ENCODE results near the gene CYB561D1.

CYB561D1 gene

GRCh38 chr1:109502364-109502851, 8.5 kb downstream of the CYB561D1 start:
- H3K9ac ChIP-seq (ENCODE audit: low read depth, low read length) = no peak overlapping the region
- H3K4me1 ChIP-seq (ENCODE audit: insufficient read depth, low read length) = peaks cover 3% of the 10 kb centered on the region
- no peak overlapping the region for H3K27ac ChIP-seq (ENCODE audit: low read length)
- no peak overlapping the region for H3K4me3 ChIP-seq (ENCODE audit: low read length)
- peaks cover under 1% of the 10 kb centered on the region; the same call in 1 of the 2 replicates for H3K27me3 ChIP-seq (ENCODE audit: insufficient read depth, low read length)
- no peaks in the 10 kb centered on the region for H3K9me3 ChIP-seq (ENCODE audit: insufficient read depth, low read depth, low read length)
- no peaks in the 10 kb centered on the region for H3K36me3 ChIP-seq (ENCODE audit: insufficient read depth, low read depth, low read length)

GRCh38 chr1:109503935-109504334, 10.0 kb downstream of the CYB561D1 start:
- H3K4me3 ChIP-seq (ENCODE audit: low read length) = no peak overlapping the region
- H3K36me3 ChIP-seq (ENCODE audit: insufficient read depth, low read depth, low read length) = no peaks in the 10 kb centered on the region
- H3K27me3 ChIP-seq (ENCODE audit: insufficient read depth, low read length) = peaks cover 16% of the 10 kb centered on the region
- H3K9me3 ChIP-seq (ENCODE audit: insufficient read depth, low read depth, low read length) = no peaks in the 10 kb centered on the region
- no peaks in the 10 kb centered on the region; the same call in 1 of the 2 replicates for H3K4me1 ChIP-seq (ENCODE audit: insufficient read depth, low read length)
- H3K27ac ChIP-seq (ENCODE audit: low read length) = no peak overlapping the region
- H3K9ac ChIP-seq (ENCODE audit: low read depth, low read length) = no peak overlapping the region

DNA sequence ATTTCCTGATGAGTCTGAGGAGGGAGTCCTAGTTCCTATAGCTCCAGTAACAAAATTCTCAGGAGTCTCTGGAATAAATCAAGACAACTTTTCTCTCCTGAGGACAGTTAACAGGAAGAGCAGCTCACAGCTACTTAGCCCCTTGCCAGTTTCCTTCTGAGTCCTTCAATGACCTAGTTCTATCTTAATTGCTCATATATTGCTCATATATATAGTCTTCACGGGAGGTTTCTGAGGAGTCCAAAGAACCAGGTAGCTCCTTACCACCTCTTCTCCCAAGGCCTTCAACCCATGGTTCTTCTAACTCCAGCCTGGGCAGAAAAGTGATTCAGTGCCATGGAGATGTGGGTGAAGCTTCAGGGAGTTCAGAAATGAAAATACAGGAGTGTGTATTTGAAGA, 11.1 kb downstream of the CYB561D1 start:
- Histone ChIP-seq H3K36me3 (ENCODE audit: insufficient read depth, low read depth, low read length) (no peaks in the 10 kb centered on the region), H3K27ac (ENCODE audit: low read length) (no peak overlapping the region), H3K4me3 (ENCODE audit: low read length) (no peak overlapping the region)

DNA sequence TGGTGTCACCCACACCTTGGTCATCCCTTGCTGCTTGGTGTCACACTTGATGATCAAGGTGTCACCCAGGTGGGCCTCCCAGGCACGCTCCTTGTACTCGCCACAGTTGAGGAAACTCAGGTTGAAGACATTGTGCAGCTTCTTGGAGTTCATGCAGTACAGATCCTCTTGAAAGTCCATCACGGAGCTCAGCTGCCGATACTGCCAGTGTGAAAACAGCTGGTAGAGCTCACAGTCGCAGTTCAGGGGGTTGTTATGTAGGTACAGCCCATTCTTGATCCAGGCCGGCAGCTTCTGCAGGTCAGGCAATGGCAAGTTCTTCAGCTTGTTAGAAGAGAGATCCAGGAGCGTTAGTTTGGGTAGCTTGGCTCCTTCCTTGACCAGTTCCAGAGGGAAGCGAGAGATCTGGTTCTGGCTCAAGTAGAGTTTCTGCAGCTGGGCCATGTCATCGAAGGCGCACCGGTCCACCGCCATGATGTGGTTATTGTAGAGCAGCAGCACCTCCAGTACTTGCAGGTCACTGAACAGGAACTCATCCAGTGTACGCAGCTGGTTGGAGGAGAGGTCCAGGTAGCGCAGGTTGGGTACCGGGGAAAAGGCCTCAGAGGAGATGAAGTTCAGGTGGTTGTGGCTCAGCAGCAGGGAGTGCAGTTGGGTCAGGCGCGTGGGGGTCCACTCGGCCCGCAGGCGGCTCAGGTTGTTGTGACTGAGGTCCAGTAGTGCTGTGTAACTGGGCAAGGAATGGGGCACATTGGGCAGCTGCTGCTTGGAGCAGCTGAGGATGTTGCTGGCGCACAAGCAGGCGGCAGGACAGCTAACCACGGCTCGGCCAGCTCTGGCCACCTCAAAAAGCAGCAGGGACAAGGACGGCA, 14.3 kb downstream of the CYB561D1 start:
- Histone ChIP-seq H3K4me1 (ENCODE audit: insufficient read depth, low read length) (0 out of 2 replicates have a peak, but pooled peaks cover 2% of the 10 kb centered on the region), H3K9me3 (ENCODE audit: insufficient read depth, low read depth, low read length) (no peaks in the 10 kb centered on the region), H3K36me3 (ENCODE audit: insufficient read depth, low read depth, low read length) (no peaks in the 10 kb centered on the region), H3K27ac (ENCODE audit: low read length) (no peak overlapping the region), H3K4me3 (ENCODE audit: low read length) (no peak overlapping the region), H3K27me3 (ENCODE audit: insufficient read depth, low read length) (peaks cover 44% of the 10 kb centered on the region), H3K9ac (ENCODE audit: low read depth, low read length) (no peak overlapping the region)

More for the DNA sequence above, 11.1 kb downstream of the CYB561D1 start:
- H3K27me3 ChIP-seq (ENCODE audit: insufficient read depth, low read length) = peaks cover 23% of the 10 kb centered on the region
- no peaks in the 10 kb centered on the region; the same call in 1 of the 2 replicates for H3K4me1 ChIP-seq (ENCODE audit: insufficient read depth, low read length)
- no peaks in the 10 kb centered on the region for H3K9me3 ChIP-seq (ENCODE audit: insufficient read depth, low read depth, low read length)
- no peak overlapping the region for H3K9ac ChIP-seq (ENCODE audit: low read depth, low read length)

DNA sequence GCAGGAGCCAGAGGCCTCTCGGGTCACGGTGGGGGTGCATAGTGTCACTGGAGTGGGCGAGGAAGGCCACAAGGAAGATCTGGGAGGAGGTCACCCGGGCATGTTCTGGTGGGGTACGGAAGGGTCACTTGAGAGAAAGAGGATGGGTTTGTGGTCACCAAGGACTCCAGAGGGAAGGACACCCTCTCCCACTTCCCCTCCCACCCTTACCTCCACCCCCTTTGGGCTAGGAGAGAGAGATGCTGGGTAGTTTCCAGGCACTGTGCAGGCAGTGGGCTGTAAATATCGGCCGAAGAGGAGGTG, 14.9 kb downstream of the CYB561D1 start:
- no peak overlapping the region for H3K27ac ChIP-seq (ENCODE audit: low read length)
- H3K9me3 ChIP-seq (ENCODE audit: insufficient read depth, low read depth, low read length) = no peaks in the 10 kb centered on the region
- no peak overlapping the region for H3K9ac ChIP-seq (ENCODE audit: low read depth, low read length)
- H3K27me3 ChIP-seq (ENCODE audit: insufficient read depth, low read length) = peaks cover 44% of the 10 kb centered on the region
- 0 out of 2 replicates have a peak, but pooled peaks cover 2% of the 10 kb centered on the region for H3K4me1 ChIP-seq (ENCODE audit: insufficient read depth, low read length)
- no peaks in the 10 kb centered on the region for H3K36me3 ChIP-seq (ENCODE audit: insufficient read depth, low read depth, low read length)
- H3K4me3 ChIP-seq (ENCODE audit: low read length) = peak overlapping the region; percentile 89

DNA sequence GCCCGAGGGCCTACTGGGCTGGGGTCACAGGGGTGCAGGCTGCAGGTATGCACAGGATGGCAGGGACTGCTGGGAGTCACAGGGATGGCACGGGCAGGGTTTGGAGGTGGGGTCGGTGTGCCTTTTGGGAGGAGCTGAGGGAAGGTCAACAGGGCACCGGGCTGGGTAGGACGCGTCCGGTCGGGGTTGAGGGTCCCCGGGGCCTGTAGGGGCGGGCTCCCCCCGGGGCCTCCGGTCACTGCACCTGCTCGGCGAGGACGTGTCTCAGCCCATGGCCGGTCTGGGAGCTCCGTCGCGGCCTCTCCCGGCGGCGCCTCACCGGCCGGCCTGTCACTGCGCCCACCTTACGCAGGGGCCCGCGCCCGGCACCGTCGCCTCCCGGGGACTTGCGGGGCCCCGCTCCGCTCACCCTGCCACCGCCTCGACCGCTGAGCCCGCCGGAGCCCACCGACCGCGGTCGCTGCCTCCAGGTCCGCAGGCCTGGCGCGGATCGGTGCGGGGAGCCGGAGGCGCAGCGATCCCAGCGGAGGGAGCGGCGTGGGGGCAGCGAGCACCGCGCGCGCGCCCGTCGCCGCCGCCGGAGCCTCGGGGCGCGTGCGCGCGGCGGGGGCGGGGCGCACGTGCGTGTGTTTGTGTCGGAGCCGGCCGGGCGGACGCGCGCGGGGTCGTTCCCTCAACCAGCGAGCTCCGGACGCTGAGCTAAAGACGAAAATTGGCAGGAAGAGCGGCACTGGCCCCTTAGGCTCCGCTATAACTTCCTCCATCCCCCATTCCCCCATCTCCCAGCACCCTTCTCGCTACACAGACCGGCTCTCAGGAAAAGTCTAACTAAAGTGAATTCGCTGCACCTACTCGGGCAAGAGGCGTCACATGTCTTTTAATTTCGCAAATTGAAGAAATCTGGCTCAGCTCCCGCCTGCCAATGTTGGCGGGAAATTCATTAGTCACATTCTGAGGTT, 15.6 kb downstream of the CYB561D1 start, which contains the start of gene AMIGO1:
Gene AMIGO1, minus strand, starts transcription at position 552 of the 959 bp plus-strand sequence. CDS start 815 bp downstream, outside the sequence.
- Histone ChIP-seq H3K27ac (ENCODE audit: low read length) (no peak within 1 kb of the TSS), H3K27me3 (ENCODE audit: insufficient read depth, low read length) (peaks cover 44% of the 10 kb centered on the region), H3K36me3 (ENCODE audit: insufficient read depth, low read depth, low read length) (no peaks in the 10 kb centered on the region), H3K4me3 (ENCODE audit: low read length) (peak within 1 kb of the TSS; percentile 89), H3K9ac (ENCODE audit: low read depth, low read length) (peak within 1 kb of the TSS; percentile 83; the same call in 1 of the 2 replicates), H3K9me3 (ENCODE audit: insufficient read depth, low read depth, low read length) (no peaks in the 10 kb centered on the region), H3K4me1 (ENCODE audit: insufficient read depth, low read length) (0 out of 2 replicates have a peak, but pooled peaks cover 2% of the 10 kb centered on the region)

- Histone ChIP-seq H3K4me3 (ENCODE audit: low read length) (no peak overlapping the region), H3K9ac (ENCODE audit: low read depth, low read length) (no peak overlapping the region), H3K4me1 (ENCODE audit: insufficient read depth, low read length) (0 out of 2 replicates have a peak, but pooled peaks cover 2% of the 10 kb centered on the region), H3K27ac (ENCODE audit: low read length) (no peak overlapping the region), H3K9me3 (ENCODE audit: insufficient read depth, low read depth, low read length) (no peaks in the 10 kb centered on the region), H3K36me3 (ENCODE audit: insufficient read depth, low read depth, low read length) (no peaks in the 10 kb centered on the region), H3K27me3 (ENCODE audit: insufficient read depth, low read length) (peaks cover 36% of the 10 kb centered on the region)
Measured at GRCh38 chr1:109513110-109513710, 19.3 kb downstream of the CYB561D1 start.

DNA sequence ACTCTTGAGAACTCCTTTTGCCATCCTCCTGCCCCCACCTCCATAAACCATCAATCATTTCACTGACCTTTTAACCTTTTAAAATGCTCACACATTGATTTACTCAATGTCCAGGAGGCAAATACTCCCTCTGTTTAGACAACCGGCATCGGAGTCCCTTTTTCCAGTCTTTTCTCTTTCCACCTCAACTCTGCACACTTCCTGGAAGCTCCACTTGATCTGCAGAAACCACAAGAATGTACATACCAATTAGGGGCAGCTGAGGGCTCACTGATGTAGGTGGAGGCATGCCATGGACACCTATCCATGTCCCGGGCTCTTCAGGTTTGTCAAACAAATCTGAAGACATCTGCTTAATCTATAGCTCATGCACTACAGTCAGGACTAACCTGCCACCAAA, 21.0 kb downstream of the CYB561D1 start:
- H3K27me3 ChIP-seq (ENCODE audit: insufficient read depth, low read length) = peaks cover 23% of the 10 kb centered on the region
- no peak overlapping the region for H3K27ac ChIP-seq (ENCODE audit: low read length)
- H3K4me1 ChIP-seq (ENCODE audit: insufficient read depth, low read length) = 0 out of 2 replicates have a peak, but pooled peaks cover 2% of the 10 kb centered on the region
- no peak overlapping the region for H3K4me3 ChIP-seq (ENCODE audit: low read length)
- no peak overlapping the region for H3K9ac ChIP-seq (ENCODE audit: low read depth, low read length)
- H3K9me3 ChIP-seq (ENCODE audit: insufficient read depth, low read depth, low read length) = no peaks in the 10 kb centered on the region
- no peaks in the 10 kb centered on the region for H3K36me3 ChIP-seq (ENCODE audit: insufficient read depth, low read depth, low read length)

GRCh38 chr1:109516872-109517271, 23.0 kb downstream of the CYB561D1 start:
- peaks cover 2% of the 10 kb centered on the region; the same call in 1 of the 2 replicates for H3K27me3 ChIP-seq (ENCODE audit: insufficient read depth, low read length)
- H3K9me3 ChIP-seq (ENCODE audit: insufficient read depth, low read depth, low read length) = no peaks in the 10 kb centered on the region
- H3K4me1 ChIP-seq (ENCODE audit: insufficient read depth, low read length) = no peaks in the 10 kb centered on the region
- H3K36me3 ChIP-seq (ENCODE audit: insufficient read depth, low read depth, low read length) = no peaks in the 10 kb centered on the region
- H3K9ac ChIP-seq (ENCODE audit: low read depth, low read length) = no peak overlapping the region
- H3K27ac ChIP-seq (ENCODE audit: low read length) = no peak overlapping the region
- H3K4me3 ChIP-seq (ENCODE audit: low read length) = no peak overlapping the region

DNA sequence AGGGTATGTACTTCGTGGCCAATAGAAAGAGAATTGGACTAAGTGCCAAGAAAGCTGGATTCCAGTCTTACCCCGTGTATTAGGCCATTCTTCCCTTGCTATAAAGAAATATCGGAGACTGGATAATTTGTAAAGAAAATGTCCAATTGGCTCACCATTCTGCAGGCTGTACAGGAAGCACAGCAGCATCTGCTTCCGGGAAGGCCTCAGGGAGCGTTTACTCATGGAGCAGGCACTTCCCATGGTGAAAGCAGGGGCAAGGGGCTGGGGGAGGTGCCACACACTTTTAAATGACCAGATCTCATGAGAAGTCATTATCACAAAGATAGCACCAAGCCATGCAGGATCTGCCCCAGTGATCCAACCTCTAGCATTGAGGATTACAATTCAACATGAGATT, 23.4 kb downstream of the CYB561D1 start:
- Histone ChIP-seq H3K4me3 (ENCODE audit: low read length) (no peak overlapping the region), H3K4me1 (ENCODE audit: insufficient read depth, low read length) (no peaks in the 10 kb centered on the region), H3K27me3 (ENCODE audit: insufficient read depth, low read length) (no peaks in the 10 kb centered on the region), H3K9ac (ENCODE audit: low read depth, low read length) (no peak overlapping the region), H3K36me3 (ENCODE audit: insufficient read depth, low read depth, low read length) (no peaks in the 10 kb centered on the region), H3K27ac (ENCODE audit: low read length) (no peak overlapping the region), H3K9me3 (ENCODE audit: insufficient read depth, low read depth, low read length) (no peaks in the 10 kb centered on the region)

Data from iPS-20b (cell line).